Measurements from ENCODE around the gene SIGLEC12.
"Not testable (repeated sequence)": the region's sequence is repeated elsewhere in the genome, so short reads cannot be mapped to it uniquely, and the experiment has no call there.

Gene SIGLEC12

GRCh38 chr19:51503896-51504295, 2.3 kb upstream of the SIGLEC12 start:
- no peaks in the 10 kb centered on the region for H3K27me3 ChIP-seq
- H3K9me3 ChIP-seq (replicated peaks in 1 of 11): peaks cover 0 to 25% (median 0%) of the 10 kb centered on the region in 11 experiments; a peak in 10 of 22 replicates
- H3K4me2 ChIP-seq: peak overlapping the region in 9 of 11 experiments; percentile 7 to 94 (median 90); a peak in 17 of 22 replicates
- H4K20me1 ChIP-seq: peaks cover 0 to 4% (median 0%) of the 10 kb centered on the region in 11 experiments; a peak in 2 of 22 replicates
- H3K4me1 ChIP-seq: peaks cover 12 to 83% (median 44%) of the 10 kb centered on the region in 10 experiments
- no peak overlapping the region for H3K9ac ChIP-seq
- H3K36me3 ChIP-seq: no peaks in the 10 kb centered on the region
- H3K27ac ChIP-seq: peak overlapping the region in 1 of 11 experiments; percentile 50; a peak in 2 of 22 replicates
- H3K4me3 ChIP-seq: no peak overlapping the region
- TF ChIP-seq Cebpa-rat (IDR thresholded peaks at IDR 0.05): no peak

GRCh38 chr19:51503286-51503817, 1.8 kb upstream of the SIGLEC12 start:
- peaks cover 0 to 4% (median 0%) of the 10 kb centered on the region in 11 experiments; a peak in 2 of 22 replicates for H4K20me1 ChIP-seq
- H3K9ac ChIP-seq: no peak overlapping the region
- no peak for TF ChIP-seq Cebpa-rat (IDR thresholded peaks at IDR 0.05)
- no peak overlapping the region for H3K4me3 ChIP-seq
- peak overlapping the region in 1 of 11 experiments; percentile 50; a peak in 2 of 22 replicates for H3K27ac ChIP-seq
- H3K36me3 ChIP-seq: no peaks in the 10 kb centered on the region
- H3K4me2 ChIP-seq: peak overlapping the region in 9 of 11 experiments; percentile 7 to 94 (median 90); a peak in 17 of 22 replicates
- peaks cover 0 to 3% (median 0%) of the 10 kb centered on the region in 11 experiments; a peak in 1 of 22 replicates for H3K27me3 ChIP-seq
- H3K9me3 ChIP-seq (replicated peaks in 1 of 11): peaks cover 0 to 25% (median 0%) of the 10 kb centered on the region in 11 experiments; a peak in 10 of 22 replicates
- peaks cover 12 to 77% (median 44%) of the 10 kb centered on the region in 10 experiments for H3K4me1 ChIP-seq

- H3K4me2 ChIP-seq: peak overlapping the region; percentile 68 to 94 (median 87); a peak in 20 of 22 replicates
- H3K4me1 ChIP-seq: peaks cover 12 to 58% (median 44%) of the 10 kb centered on the region in 10 experiments
- peak overlapping the region in 1 of 11 experiments; percentile 50; a peak in 1 of 22 replicates for H3K27ac ChIP-seq
- H4K20me1 ChIP-seq, H3K36me3 ChIP-seq, H3K9ac ChIP-seq, H3K27me3 ChIP-seq: not testable (repeated sequence)
- H3K4me3 ChIP-seq: peak overlapping the region in 1 of 10 experiments; percentile 29; a peak in 1 of 20 replicates
- peaks cover 0 to 24% (median 0%) of the 10 kb centered on the region in 11 experiments; a peak in 10 of 22 replicates for H3K9me3 ChIP-seq (replicated peaks in 1 of 11)
Observed at GRCh38 chr19:51500931-51501330, 669 bp downstream of the SIGLEC12 start.

- Histone ChIP-seq H3K36me3 (no peaks in the 10 kb centered on the region), H3K4me2 (no peak overlapping the region), H3K27me3 (peaks cover 0 to 6% (median 0%) of the 10 kb centered on the region in 11 experiments; a peak in 2 of 22 replicates), H3K9me3 (replicated peaks in 1 of 11) (no peaks in the 10 kb centered on the region), H3K4me1 (peaks cover 12 to 51% (median 29%) of the 10 kb centered on the region in 10 experiments), H3K4me3 (no peak overlapping the region), H3K9ac (no peak overlapping the region), H4K20me1 (no peaks in the 10 kb centered on the region; a peak in 1 of 22 replicates), H3K27ac (no peak overlapping the region)
- no peak for TF ChIP-seq Cebpa-rat (IDR thresholded peaks at IDR 0.05)
Observed at GRCh38 chr19:51497666-51498065, 3.9 kb downstream of the SIGLEC12 start.

- Histone ChIP-seq H3K27me3 (peaks cover 0 to 6% (median 0%) of the 10 kb centered on the region in 11 experiments; a peak in 2 of 22 replicates), H3K27ac (no peak overlapping the region), H4K20me1 (no peaks in the 10 kb centered on the region), H3K4me2 (peak overlapping the region in 5 of 11 experiments; percentile 37 to 84 (median 64); a peak in 10 of 22 replicates), H3K4me3 (no peak overlapping the region), H3K9me3 (replicated peaks in 1 of 11) (no peaks in the 10 kb centered on the region), H3K36me3 (no peaks in the 10 kb centered on the region), H3K9ac (no peak overlapping the region), H3K4me1 (peaks cover 0 to 27% (median 7%) of the 10 kb centered on the region in 10 experiments; a peak in 10 of 20 replicates)
- no peak for TF ChIP-seq Cebpa-rat (IDR thresholded peaks at IDR 0.05)
Observed at GRCh38 chr19:51493776-51494175, 7.8 kb downstream of the SIGLEC12 start.

- Histone ChIP-seq H3K4me1 (peaks cover 0 to 24% (median 7%) of the 10 kb centered on the region in 10 experiments; a peak in 10 of 20 replicates), H3K9ac (no peak overlapping the region), H3K27me3 (no peaks in the 10 kb centered on the region), H3K4me2 (no peak overlapping the region), H3K4me3 (no peak overlapping the region), H3K27ac (no peak overlapping the region), H3K36me3 (no peaks in the 10 kb centered on the region), H4K20me1 (no peaks in the 10 kb centered on the region), H3K9me3 (replicated peaks in 1 of 11) (no peaks in the 10 kb centered on the region)
- no peak for TF ChIP-seq Cebpa-rat (IDR thresholded peaks at IDR 0.05)
Observed at GRCh38 chr19:51491586-51491985, 10.0 kb downstream of the SIGLEC12 start.

- Histone ChIP-seq H3K4me1 (peaks cover 0 to 22% (median 7%) of the 10 kb centered on the region in 10 experiments; a peak in 10 of 20 replicates), H3K9me3 (replicated peaks in 1 of 11) (no peaks in the 10 kb centered on the region)
Observed at GRCh38 chr19:51490676-51491075, 10.9 kb downstream of the SIGLEC12 start.

GRCh38 chr19:51489113-51489512, 12.5 kb downstream of the SIGLEC12 start:
- Histone ChIP-seq H3K4me3 (no peak overlapping the region), H3K27ac (no peak overlapping the region), H3K36me3 (no peaks in the 10 kb centered on the region), H4K20me1 (no peaks in the 10 kb centered on the region), H3K27me3 (no peaks in the 10 kb centered on the region), H3K9ac (no peak overlapping the region), H3K4me2 (no peak overlapping the region), H3K4me1 (peaks cover 0 to 19% (median 7%) of the 10 kb centered on the region in 10 experiments; a peak in 10 of 20 replicates), H3K9me3 (replicated peaks in 1 of 11) (no peaks in the 10 kb centered on the region)
- TF ChIP-seq Cebpa-rat (IDR thresholded peaks at IDR 0.05): no peak

More at GRCh38 chr19:51490676-51491075, 10.9 kb downstream of the SIGLEC12 start:
- H3K4me2 ChIP-seq: no peak overlapping the region
- no peak overlapping the region for H3K9ac ChIP-seq
- no peaks in the 10 kb centered on the region for H3K36me3 ChIP-seq
- no peak overlapping the region for H3K27ac ChIP-seq
- no peak for TF ChIP-seq Cebpa-rat (IDR thresholded peaks at IDR 0.05)
- no peak overlapping the region for H3K4me3 ChIP-seq
- H4K20me1 ChIP-seq: no peaks in the 10 kb centered on the region
- H3K27me3 ChIP-seq: no peaks in the 10 kb centered on the region

GRCh38 chr19:51488491-51488890, 13.1 kb downstream of the SIGLEC12 start:
- H3K36me3 ChIP-seq: no peaks in the 10 kb centered on the region
- TF ChIP-seq Cebpa-rat (IDR thresholded peaks at IDR 0.05): no peak
- H3K27me3 ChIP-seq: no peaks in the 10 kb centered on the region
- no peak overlapping the region for H3K9ac ChIP-seq
- no peaks in the 10 kb centered on the region for H4K20me1 ChIP-seq
- peaks cover 0 to 13% (median 5%) of the 10 kb centered on the region in 10 experiments; a peak in 10 of 20 replicates for H3K4me1 ChIP-seq
- H3K4me2 ChIP-seq: no peak overlapping the region
- H3K27ac ChIP-seq: no peak overlapping the region
- no peak overlapping the region for H3K4me3 ChIP-seq
- no peaks in the 10 kb centered on the region for H3K9me3 ChIP-seq (replicated peaks in 1 of 11)
